ENCODE data around the gene EME1.

- TF ChIP-seq EZH2 (IDR thresholded peaks at IDR 0.05; ENCODE audit: low read length, unreplicated experiment) (no peak), CTCF (conservative IDR thresholded peaks at IDR 0.05; ENCODE audit: low read depth, low read length) (no peak)
Measured at GRCh38 chr17:50420419-50421112, 47.5 kb downstream of the EME1 start.
